GM18526 (cell line): Measurements from ENCODE around the gene SGIP1.

Source experiments
- POLR2A ChIP-seq: IDR thresholded peaks from 3 replicates; pipeline ENCODE4 v1.6.1; 2011; ENCODE audit not compliant: insufficient read length; ENCODE audit errors: extremely low read depth

SGIP1 gene

DNA sequence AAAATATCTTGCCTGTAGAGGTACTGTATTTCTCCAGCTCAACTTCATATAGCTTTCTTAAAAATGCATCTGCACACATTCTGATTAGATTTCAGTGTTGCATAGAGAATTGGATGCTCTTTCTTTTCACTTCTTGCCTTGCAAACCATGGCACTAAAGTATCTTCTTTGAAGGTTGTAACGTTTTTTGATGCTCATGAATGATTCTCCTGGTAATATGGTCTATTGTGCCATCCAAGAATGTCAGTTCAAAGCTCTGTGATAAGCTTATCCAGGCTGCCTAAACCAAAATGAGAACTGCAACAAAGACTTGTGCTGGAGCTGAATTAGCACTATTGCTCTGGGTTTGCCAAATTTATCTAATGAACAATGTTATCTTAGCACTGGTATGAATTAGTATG, 1.9 kb downstream of the SGIP1 start:
- TF ChIP-seq POLR2A, result no peak

DNA sequence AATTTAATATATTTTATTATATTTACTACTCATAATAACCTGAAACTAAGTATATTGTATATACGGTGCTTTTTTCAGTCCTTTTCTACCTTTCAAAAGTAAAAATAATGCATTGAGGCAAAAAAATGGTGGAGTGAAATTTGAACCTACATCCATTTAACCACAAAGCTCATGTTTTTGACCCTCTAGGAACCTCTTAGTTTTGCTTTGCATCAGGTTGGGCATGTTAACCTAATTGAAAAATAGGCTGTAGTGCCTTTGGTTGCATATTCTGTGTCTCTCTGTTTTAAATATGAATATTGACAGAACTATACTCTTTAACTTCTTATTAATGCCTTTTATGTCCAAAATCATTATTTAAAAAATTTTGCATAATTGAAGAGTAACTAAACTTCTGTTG, 3.8 kb downstream of the SGIP1 start:
- TF ChIP-seq POLR2A, result no peak

DNA sequence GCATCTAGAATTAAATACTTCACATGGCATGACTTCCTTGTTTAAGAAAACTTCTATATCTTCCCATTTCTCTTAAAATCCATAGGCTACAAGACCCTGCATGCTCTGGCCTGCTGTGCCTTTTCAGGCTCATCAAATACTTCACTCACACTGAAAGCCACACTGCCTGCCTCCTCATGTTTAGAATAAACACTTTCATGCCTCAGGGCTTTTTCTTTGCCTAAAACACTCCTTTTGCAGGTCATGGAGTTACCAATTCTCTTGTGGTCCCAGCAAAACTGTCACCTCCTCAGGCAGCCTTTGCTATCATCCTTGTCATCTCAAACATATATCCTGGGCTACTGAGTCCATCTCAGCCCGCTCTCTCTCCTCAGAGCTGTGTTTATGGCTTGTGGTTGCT, 5.5 kb downstream of the SGIP1 start:
- no peak for TF ChIP-seq POLR2A

DNA sequence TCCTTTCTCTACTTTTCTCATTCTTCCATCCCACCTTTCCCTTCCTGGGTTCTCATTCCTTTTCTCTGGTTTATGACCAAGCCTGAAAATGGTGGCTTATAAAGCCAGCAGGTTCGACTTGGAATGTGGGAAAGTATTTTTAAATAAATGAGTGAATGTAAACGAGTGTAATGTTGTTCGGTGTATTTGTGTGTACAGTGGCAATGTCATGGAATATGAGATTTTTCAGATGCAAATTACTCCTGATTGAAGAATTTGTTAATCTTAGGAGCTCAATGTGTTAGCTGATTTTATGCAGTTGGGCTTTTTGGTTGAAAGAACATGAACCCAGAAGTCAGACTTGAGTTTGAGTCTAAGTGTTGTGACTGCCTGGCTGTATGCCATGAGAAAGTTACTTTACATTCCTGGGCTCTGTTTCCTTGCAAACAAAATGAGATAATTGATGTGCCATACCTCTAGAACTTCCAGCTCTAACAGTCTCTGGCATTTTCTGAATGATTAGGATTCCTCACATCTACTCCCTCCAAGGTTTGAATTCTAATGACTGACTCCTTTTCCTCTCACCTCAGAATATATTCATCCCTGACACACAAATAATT, 6.6 kb downstream of the SGIP1 start:
- no peak for TF ChIP-seq POLR2A

DNA sequence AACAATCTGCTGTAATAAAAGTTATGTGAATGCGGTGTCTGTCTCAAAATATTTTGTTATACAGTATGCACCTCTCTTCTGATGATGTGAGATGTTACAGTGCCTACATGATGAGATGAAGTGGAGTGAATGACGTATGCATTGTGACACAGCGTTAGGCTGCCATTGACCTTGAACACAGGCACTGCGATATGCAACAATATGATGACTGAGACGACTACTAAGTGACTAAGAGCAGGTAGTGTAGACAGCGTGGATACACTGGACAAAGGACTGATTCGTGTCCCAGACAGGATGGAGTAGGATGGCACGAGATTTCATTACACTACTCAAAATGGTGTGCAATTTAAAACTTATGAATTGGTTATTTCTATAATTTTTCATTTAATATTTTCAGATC, 8.4 kb downstream of the SGIP1 start:
- no peak for TF ChIP-seq POLR2A

DNA sequence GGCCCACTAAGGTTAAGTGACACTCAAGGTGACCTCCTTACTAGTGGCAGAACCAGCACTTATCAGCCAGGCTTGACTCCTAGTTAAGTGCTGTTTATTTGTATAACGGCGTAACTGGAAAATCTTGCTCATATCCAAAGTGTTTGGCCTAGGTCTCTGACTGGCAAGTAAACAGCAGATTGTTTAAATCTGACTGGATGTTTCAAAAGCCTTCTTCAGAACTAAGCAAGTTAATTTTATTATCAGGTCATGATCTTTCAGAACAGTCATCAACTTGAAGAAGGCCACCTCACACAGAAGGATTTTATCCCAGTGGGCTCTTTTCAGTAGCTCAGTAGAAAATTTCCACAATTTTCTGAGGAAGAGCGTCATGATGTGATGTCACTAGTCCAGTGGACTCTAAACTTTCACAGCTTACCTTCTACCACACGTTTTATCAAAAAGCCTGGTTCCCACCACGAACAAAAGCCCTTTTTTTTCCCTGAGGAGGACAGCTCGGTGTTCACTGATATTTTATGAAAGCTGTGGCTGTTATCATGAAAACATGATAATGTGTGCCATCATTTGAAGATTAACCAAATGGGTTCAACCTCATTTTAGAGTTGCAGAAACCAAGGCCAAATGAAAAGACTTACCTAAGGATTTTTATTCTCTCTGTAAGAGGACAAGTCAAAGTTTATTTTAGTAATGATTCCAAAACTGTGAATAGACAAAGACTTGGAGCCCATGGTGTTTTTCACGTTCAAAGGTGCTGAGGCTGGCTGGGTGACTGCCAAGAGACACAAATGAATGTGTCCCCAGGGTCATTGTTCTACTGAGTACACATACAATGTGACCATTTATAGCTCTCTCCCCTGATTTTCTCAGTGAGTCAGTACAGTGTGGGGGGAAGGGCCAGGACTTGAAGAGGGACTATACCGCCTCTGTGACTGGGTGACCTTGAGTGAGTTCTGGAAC, 9.1 kb downstream of the SGIP1 start:
- TF ChIP-seq POLR2A, result no peak

DNA sequence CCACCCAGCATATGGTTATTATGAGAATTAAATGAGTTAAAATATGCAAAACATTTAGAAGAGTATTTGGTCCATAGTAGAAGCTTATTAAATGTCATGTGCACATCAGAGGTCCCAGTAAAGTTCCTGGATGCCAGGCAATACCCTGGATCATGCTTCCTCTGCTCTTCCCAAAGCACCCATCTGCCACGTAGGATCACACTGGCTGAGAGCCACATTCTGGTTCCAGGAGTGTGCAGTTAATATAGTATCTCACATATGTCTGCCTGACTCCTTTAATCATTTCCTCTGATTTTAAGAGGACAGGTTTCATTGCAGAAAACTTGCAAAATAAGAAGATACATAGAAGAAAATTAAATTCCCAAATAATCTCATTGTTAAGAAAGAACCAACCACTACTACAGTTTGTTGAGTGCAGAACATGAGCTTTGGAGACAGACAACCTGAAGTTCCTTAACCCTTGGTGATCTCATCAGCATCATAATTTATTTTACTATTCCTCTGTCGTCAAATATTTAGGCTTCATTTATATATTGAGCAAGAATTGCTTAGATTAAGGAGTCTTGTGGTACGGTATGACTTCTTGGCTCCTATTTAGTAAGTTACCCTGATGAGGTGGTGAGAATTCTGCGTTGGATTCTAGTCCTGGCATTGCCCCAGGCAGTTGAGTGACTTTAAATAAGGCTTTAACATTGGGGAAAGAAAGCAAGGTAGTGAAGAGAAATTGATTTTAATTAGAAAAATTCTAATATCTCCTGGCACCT, 12.3 kb downstream of the SGIP1 start:
- no peak for TF ChIP-seq POLR2A

DNA sequence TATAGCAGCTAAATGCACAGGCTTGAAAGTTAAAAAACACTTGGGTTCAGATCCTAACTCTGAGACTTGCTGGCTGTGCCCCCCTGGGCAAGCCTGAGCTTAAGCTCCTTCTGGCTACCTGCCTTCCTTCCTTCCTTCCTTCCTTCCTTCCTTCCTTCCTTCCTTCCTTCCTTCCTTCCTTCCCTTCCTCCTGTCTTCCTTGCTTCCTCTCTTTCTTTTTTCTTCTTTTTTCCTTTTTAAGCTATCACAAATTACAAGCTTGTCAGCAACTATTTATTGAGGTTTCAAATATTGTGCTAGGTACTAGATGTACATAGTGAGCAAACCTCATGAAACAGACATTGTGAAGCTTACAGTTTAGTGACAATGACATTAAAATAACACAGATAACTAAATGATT, 15.1 kb downstream of the SGIP1 start:
- TF ChIP-seq POLR2A, result no peak

DNA sequence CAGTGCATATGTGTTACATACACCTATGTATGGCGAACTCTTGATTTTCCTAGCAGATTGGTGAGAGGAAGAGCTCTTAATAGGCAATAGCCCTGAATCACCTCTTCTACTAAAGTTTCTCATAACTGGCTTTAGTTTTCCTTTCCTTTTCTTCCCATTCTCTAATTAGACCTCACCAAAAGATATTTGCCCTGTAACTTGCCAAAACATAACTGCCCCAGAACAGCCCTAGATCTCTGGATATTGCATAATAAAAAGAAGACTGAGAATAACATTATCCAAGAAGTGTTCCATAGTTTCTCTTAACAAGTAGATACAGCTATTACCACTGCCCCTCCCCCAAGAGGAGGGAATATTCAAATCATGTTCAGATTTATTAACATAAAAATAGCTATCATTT, 16.3 kb downstream of the SGIP1 start:
- no peak for TF ChIP-seq POLR2A

DNA sequence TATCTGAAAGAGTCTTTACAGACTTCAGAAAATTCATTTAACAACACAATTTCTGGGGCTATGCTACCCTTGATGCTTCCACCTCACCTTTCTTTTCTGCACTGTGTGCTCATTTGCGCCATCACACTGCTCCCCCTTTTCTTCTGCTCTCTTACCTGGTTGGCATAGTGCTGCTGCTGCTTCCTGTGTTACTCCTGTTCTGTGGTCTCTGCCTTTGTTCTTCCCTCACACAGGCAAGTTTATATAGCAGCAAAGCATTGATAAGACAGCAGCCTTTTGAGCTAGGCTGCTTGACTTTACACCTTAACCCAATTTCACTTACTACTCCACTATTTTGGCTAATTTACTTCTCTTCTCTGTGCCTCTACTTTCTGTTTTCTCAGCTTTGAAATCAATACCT, 18.3 kb downstream of the SGIP1 start:
- no peak for TF ChIP-seq POLR2A

DNA sequence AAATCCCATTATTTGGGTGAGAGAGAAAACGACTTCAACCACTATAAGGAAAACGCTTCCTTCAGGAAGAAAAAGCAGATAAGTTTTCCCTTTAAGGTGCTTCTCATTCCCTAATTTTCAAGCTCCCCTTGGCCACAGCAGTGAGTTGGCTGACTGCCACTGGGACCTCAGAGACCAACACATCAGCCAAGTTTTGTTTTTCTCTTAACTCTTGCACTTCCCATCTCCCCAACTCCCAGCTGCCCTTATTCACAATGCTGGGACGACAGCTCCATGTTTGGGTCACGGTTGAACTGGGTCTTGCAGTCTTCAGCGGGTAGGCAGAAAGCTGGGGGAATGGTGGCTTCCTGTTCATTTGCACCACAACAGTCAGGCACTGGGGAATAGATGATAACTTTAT, 18.9 kb downstream of the SGIP1 start:
- no peak for TF ChIP-seq POLR2A

DNA sequence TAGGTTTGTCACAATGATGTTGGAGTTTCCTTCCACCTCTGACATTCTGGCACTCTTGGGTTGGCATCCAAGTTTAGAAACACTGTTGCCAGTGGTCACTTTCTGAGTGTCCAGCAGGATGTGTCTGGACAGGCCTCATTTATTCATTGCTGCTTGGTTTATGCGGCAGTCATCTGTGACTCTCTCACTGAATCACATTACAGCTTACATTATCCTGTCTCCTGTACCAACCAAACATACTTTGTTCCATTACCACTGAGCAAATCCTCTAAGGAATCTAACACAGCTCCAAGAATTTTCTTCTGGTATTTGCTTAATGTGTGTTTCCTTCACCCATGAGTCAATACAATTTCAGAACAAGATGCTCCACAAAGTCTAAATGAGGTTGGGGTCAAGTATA, 19.9 kb downstream of the SGIP1 start:
- no peak for TF ChIP-seq POLR2A

DNA sequence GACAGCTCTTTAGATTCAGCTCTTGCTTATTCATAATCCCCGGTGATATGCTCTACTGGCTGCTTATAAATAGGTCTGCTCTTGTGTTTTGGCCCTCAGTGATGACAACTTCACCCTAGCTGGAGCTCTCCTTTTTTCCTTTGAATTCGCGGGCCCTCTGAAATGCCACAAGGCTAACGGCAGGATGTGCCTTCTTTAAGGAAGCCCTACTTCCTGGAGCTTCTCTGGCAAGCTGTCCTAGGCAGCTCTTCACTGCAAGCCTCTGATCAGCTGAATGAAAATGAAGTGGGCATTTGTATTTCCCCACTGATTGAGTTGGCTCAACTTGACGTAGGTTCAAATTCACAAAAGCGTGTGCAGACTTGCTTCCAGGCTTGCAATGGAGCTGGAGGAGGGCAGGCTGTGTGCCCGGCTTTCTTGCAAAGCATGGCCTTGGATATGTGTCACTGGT, 22.2 kb downstream of the SGIP1 start:
- no peak for TF ChIP-seq POLR2A

DNA sequence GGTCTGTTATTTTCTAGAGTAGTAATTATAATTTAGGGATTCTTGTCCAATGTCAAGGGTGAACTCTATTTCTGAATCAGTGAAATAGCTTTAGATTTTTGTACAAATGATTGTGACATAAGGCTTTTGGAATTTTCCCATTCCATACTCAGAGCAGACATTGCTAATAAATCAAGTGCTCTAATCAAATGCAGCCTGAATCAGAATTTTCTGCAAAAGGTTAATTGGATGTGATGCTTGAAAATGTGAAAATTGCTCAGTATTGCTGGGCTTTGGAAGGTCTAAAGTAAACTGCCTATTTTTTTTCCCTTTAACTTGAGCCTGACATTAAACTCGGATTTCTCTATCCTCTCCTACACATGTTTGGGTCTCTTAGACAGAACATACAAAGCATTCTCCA, 23.2 kb downstream of the SGIP1 start:
- TF ChIP-seq POLR2A, result no peak

DNA sequence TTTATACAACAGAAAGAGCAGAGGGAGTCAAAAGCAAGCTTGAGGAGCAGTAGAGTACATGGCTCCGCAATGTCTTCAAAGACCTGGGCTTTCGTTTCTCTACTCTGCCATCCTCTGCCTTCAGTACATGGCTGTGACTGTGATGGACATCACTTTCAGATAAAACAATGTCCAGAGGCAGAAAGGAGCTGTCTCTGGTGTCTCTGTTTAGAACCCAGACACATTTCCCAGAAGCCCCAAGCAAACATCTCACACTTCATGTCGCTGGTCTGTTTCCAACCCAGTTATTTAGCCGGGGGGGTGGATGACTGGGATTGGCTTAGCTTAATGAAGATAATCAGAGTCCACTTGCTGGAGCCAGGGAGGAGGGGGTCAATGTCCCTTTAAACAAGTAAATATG, 25.6 kb downstream of the SGIP1 start:
- no peak for TF ChIP-seq POLR2A

DNA sequence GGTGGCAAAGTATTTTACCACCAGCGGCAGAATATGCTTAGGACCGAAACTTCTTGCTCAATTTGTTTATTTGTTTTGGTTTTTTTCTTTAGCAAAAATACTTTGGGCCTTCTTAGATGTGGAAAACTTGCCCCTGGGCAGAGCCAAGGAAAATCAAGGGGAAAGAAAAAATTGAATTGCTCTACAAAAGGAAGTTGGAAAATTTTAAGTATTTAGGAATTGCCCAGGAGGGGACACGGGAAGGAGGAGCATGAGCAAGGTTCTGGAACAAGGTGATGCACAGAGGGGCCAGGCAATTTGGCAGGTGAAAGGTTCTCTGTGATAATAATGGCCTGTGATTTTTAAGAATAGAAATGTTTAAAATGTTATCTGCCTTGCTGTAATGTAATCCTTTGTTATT, 28.6 kb downstream of the SGIP1 start:
- no peak for TF ChIP-seq POLR2A
